ENCODE measurements around the gene CFAP410. TPM values are rescaled to one million over a fixed set of nuclear protein-coding genes. Genes with fewer than 3 reads are reported as not detected.

Gene CFAP410
- total and polyA plus RNA-seq, 2 of the 4 experiments (the other 2 are of a cell fraction): 3.8 to 10.3 TPM

- H3K4me1 ChIP-seq (ENCODE audit: control insufficient read depth, insufficient read depth, low read length): no peaks in the 10 kb centered on the region
These were observed 8.8 kb upstream of the CFAP410 start for GRCh38 chr21:44347911-44348451.

More at GRCh38 chr21:44347911-44348451, 8.8 kb upstream of the CFAP410 start:
- Histone ChIP-seq H3K27me3 (ENCODE audit: control insufficient read depth, insufficient read depth, low read length) (peaks cover 57% of the 10 kb centered on the region), H4K5ac (ENCODE audit: low read depth, low read length) (no peak overlapping the region), H2BK120ac (ENCODE audit: low read depth, low read length) (no peak overlapping the region), H3K56ac (ENCODE audit: extremely low read depth, insufficient read depth, low read length) (no peak overlapping the region), H3K4me2 (ENCODE audit: low read depth, low read length) (no peak overlapping the region), H2BK20ac (ENCODE audit: low read depth, low read length) (no peak overlapping the region), H3K4me3 (ENCODE audit: insufficient read depth, low read depth, low read length) (no peak overlapping the region), H2AK9ac (replicated peaks; ENCODE audit: low read depth, low read length, poor library complexity) (no peak overlapping the region), H2AFZ (replicated peaks; ENCODE audit: low read length, poor library complexity) (peak overlapping the region; percentile 72), H3K14ac (replicated peaks; ENCODE audit: low read depth, low read length) (no peak overlapping the region), H3K23ac (ENCODE audit: low read depth, low read length) (no peak overlapping the region), H3K9ac (ENCODE audit: low read depth, low read length) (no peak overlapping the region), H4K8ac (ENCODE audit: low read depth in 2 of 2, low read length in 2 of 2) (no peak overlapping the region), H3K36me3 (ENCODE audit: control insufficient read depth, insufficient read depth, low read length) (no peaks in the 10 kb centered on the region), H2BK15ac (ENCODE audit: low read depth, low read length) (no peak overlapping the region), H2AK5ac (ENCODE audit: low read depth, low read length) (no peak overlapping the region), H4K91ac (ENCODE audit: insufficient read depth, low read depth, low read length) (no peak overlapping the region), H3K18ac (ENCODE audit: low read depth, low read length) (no peak overlapping the region), H4K20me1 (ENCODE audit: insufficient read depth, low read length) (no peaks in the 10 kb centered on the region), H3K4ac (ENCODE audit: low read depth, low read length) (no peak overlapping the region), H3K79me1 (ENCODE audit: low read depth in 1 of 2, low read length in 2 of 2) (no peaks in the 10 kb centered on the region), H2BK5ac (ENCODE audit: low read depth, low read length, poor library complexity, severe bottlenecking) (no peak overlapping the region), H3K9me1 (ENCODE audit: insufficient read depth, low read length) (no peaks in the 10 kb centered on the region), H3K9me3 (ENCODE audit: control insufficient read depth, insufficient read depth, low read length) (no peaks in the 10 kb centered on the region), H3K27ac (ENCODE audit: insufficient read depth, low read length) (no peak overlapping the region)
- intact Hi-C loops (cut with micrococcal nuclease): no loop called here
- BruUV-seq (replicated peaks): no TSS peak
- ATAC-seq (ENCODE audit: low read depth) (0 out of 2 replicates have a peak, but pooled peaks have one; percentile 15), DNase-seq (no peak)
- dilution Hi-C loops (cut with HindIII; ENCODE audit: low sequenced_read_pairs, unreplicated experiment): no loop called here
- CTCF ChIA-PET: no interaction called here
- 29% methylated on average over 12 of the region's 22 CpGs; no CpG with 5 or more reads in 1 of the 2 experiments for WGBS, 2 experiments (ENCODE audit: extremely low coverage in 2 of 2, insufficient read length in 1 of 2)
- in situ Hi-C loops (cut with MboI; ENCODE audit: low sequenced_read_pairs): no loop called here
- POLR2A ChIA-PET (ENCODE audit: unreplicated experiment): no interaction called here
- TF ChIP-seq MAFK (IDR thresholded peaks at IDR 0.05; ENCODE audit: low read depth, low read length): no peak
- TF ChIP-seq CTCF (conservative IDR thresholded peaks at IDR 0.05; ENCODE audit: low read depth, low read length): no peak
- TF ChIP-seq RFX5 (IDR thresholded peaks at IDR 0.05; ENCODE audit: low read depth, low read length): no peak
- TF ChIP-seq MAZ (IDR thresholded peaks at IDR 0.05; ENCODE audit: borderline replicate concordance, low read depth, low read length): no peak
- no peak for TF ChIP-seq SMC3 (IDR thresholded peaks at IDR 0.05; ENCODE audit: low read depth, low read length)
- TF ChIP-seq USF2 (IDR thresholded peaks at IDR 0.05; ENCODE audit: low read depth, low read length): no peak
- no peak for TF ChIP-seq CEBPB (IDR thresholded peaks at IDR 0.05; ENCODE audit: low read depth, low read length)
- no peak for TF ChIP-seq MXI1 (IDR thresholded peaks at IDR 0.05; ENCODE audit: borderline replicate concordance, low read depth, low read length)
- TF ChIP-seq, protein P1, sequence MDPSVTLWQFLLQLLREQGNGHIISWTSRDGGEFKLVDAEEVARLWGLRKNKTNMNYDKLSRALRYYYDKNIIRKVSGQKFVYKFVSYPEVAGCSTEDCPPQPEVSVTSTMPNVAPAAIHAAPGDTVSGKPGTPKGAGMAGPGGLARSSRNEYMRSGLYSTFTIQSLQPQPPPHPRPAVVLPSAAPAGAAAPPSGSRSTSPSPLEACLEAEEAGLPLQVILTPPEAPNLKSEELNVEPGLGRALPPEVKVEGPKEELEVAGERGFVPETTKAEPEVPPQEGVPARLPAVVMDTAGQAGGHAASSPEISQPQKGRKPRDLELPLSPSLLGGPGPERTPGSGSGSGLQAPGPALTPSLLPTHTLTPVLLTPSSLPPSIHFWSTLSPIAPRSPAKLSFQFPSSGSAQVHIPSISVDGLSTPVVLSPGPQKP (IDR thresholded peaks at IDR 0.05; ENCODE audit: borderline replicate concordance, low read depth, low read length): no peak
- TF ChIP-seq BHLHE40 (IDR thresholded peaks at IDR 0.05; ENCODE audit: low read depth, low read length): no peak
- TF ChIP-seq FOS (IDR thresholded peaks at IDR 0.05; ENCODE audit: low read depth, low read length): no peak
- no peak for TF ChIP-seq NFE2L2 (IDR thresholded peaks at IDR 0.05; ENCODE audit: low read depth, low read length)
- no peak for TF ChIP-seq CHD1 (IDR thresholded peaks at IDR 0.05; ENCODE audit: low read depth, low read length)
- no peak for TF ChIP-seq POLR2A (IDR thresholded peaks at IDR 0.05; ENCODE audit: low read depth, low read length)
- TF ChIP-seq RCOR1 (IDR thresholded peaks at IDR 0.05; ENCODE audit: insufficient replicate concordance, low read length): no peak
